SK-N-SH (cell line): ENCODE data around the gene KRT35. TPM values are rescaled to one million over a fixed set of nuclear protein-coding genes. Genes with fewer than 3 reads are reported as not detected.

ENCODE experiments used
- CTCF ChIA-PET: fragments of 300-600, 350-600 bp; formaldehyde crosslinking; extraction: SDS; loops from one replicate; lab custom pipeline; 2021; lab: Yijun Ruan, JAX
- POLR2A ChIA-PET: fragments of 350-600 bp; sonication (Branson Sonifier 250); formaldehyde crosslinking; extraction: SDS; loops from one replicate; lab custom pipeline; 2020; ENCODE audit warnings: antibody characterized with exemption, inconsistent platforms; lab: Yijun Ruan, JAX
- DNase-seq: peaks from one replicate; pipeline ENCODE4 v3.0.0; 2012
- H2AFZ ChIP-seq: fragments of 200-600 bp; sonication (generic); 2 replicates; pipeline ENCODE4 v1.8.1; 2016; ENCODE audit warnings: antibody characterized with exemption, mild to moderate bottlenecking, low read depth
- H3F3A ChIP-seq: fragments of 200-600 bp; sonication (generic); replicated peaks from 2 replicates; pipeline ENCODE3; 2016; ENCODE audit warnings: antibody characterized with exemption, mild to moderate bottlenecking; ENCODE audit not compliant: insufficient read depth
- H3K27ac ChIP-seq, 2 experiments: fragments of 200-500 bp in 1 of 2; fragments of 200-600 bp in 1 of 2; sonication (Bioruptor generic) in 1 of 2; sonication (generic), shearing (Covaris generic) in 1 of 2; 2 replicates each; pipeline versions ENCODE4 v1.5.1 to v1.6.1; 2014 to 2016; ENCODE audit warnings: low read depth in 2 of 2, inconsistent platforms in 1 of 2, low read length in 1 of 2, mild to moderate bottlenecking in 1 of 2, mixed read lengths in 1 of 2
- H3K27me3 ChIP-seq: fragments of 200-600 bp; sonication (generic), shearing (Covaris generic); 2 replicates; pipeline ENCODE4 v1.6.1; 2016; ENCODE audit warnings: mixed run types; ENCODE audit not compliant: insufficient read depth
- H3K36me3 ChIP-seq, 2 experiments: fragments of 200-500 bp in 1 of 2; fragments of 200-600 bp in 1 of 2; sonication (Bioruptor generic) in 1 of 2; sonication (generic) in 1 of 2; replicated peaks in 1 of 2; 2 replicates each; pipeline versions ENCODE3 to v1.5.1; 2014 to 2016; ENCODE audit warnings: low read length in 1 of 2, mild to moderate bottlenecking in 1 of 2; ENCODE audit not compliant: insufficient read depth in 2 of 2, control insufficient read depth in 1 of 2
- H3K4me1 ChIP-seq, 2 experiments: fragments of 200-500 bp in 1 of 2; fragments of 200-600 bp in 1 of 2; sonication (Bioruptor generic) in 1 of 2; sonication (generic), shearing (Covaris generic) in 1 of 2; 2 replicates each; pipeline versions ENCODE4 v1.5.1 to v1.6.1; 2014 to 2016; ENCODE audit warnings: low read depth in 1 of 2, low read length in 1 of 2, mixed run types in 1 of 2; ENCODE audit not compliant: insufficient read depth in 2 of 2, control insufficient read depth in 1 of 2
- H3K4me2 ChIP-seq: fragments of 200-600 bp; sonication (generic), shearing (Covaris generic); 2 replicates; pipeline ENCODE4 v1.6.1; 2017; ENCODE audit warnings: mixed run types
- H3K4me3 ChIP-seq, 2 experiments: fragments of 200-500 bp in 1 of 2; fragments of 200-600 bp in 1 of 2; sonication (Bioruptor generic) in 1 of 2; sonication (generic), shearing (Covaris generic) in 1 of 2; 2 replicates each; pipeline versions ENCODE4 v1.5.1 to v1.8.1; 2014 to 2016; ENCODE audit warnings: low read depth in 2 of 2, inconsistent platforms in 1 of 2, low read length in 1 of 2, mild to moderate bottlenecking in 1 of 2, mixed read lengths in 1 of 2, moderate library complexity in 1 of 2
- H3K79me2 ChIP-seq: fragments of 200-600 bp; sonication (generic); 2 replicates; pipeline ENCODE4 v1.8.1; 2017; ENCODE audit warnings: mild to moderate bottlenecking; ENCODE audit not compliant: insufficient read depth
- H3K9ac ChIP-seq: fragments of 200-600 bp; sonication (generic); 2 replicates; pipeline ENCODE4 v1.6.1; 2017; ENCODE audit warnings: mixed run types
- H3K9me2 ChIP-seq: fragments of 200-600 bp; sonication (generic); 2 replicates; pipeline ENCODE4 v1.6.1; 2017; ENCODE audit warnings: mixed run types
- H3K9me3 ChIP-seq: fragments of 200-600 bp; sonication (generic); 2 replicates; pipeline ENCODE4 v1.6.1; 2017; ENCODE audit warnings: mixed run types, mild to moderate bottlenecking, moderate library complexity
- H4K20me1 ChIP-seq: fragments of 200-600 bp; sonication (generic); 2 replicates; pipeline ENCODE4 v1.6.1; 2017; ENCODE audit warnings: mild to moderate bottlenecking, mixed run types; ENCODE audit not compliant: insufficient read depth
- CHD2 ChIP-seq: fragments of 150-350 bp; IDR thresholded peaks from 2 replicates; pipeline ENCODE4 v1.6.1; 2018; ENCODE audit warnings: low read length; ENCODE audit not compliant: partially characterized antibody
- ELF1 ChIP-seq: IDR thresholded peaks from 2 replicates; pipeline ENCODE4 v1.4.0; 2012
- EZH2phosphoT487 ChIP-seq: fragments of 200-600 bp; sonication (generic); IDR thresholded peaks from 2 replicates; pipeline ENCODE4 v1.6.1; 2017; ENCODE audit warnings: low read depth, mixed run types, mild to moderate bottlenecking, antibody characterized with exemption, moderate library complexity, borderline replicate concordance
- GABPA ChIP-seq: IDR thresholded peaks from 2 replicates; pipeline ENCODE4 v1.4.0; 2012; ENCODE audit warnings: low read depth, mild to moderate bottlenecking
- MXI1 ChIP-seq: IDR thresholded peaks from 2 replicates; pipeline ENCODE4 v1.6.1; 2012; ENCODE audit warnings: mild to moderate bottlenecking, low read depth, low read length, improper control_type of control experiment
- NRF1 ChIP-seq: IDR thresholded peaks from 2 replicates; pipeline ENCODE4 v1.6.1; 2012; ENCODE audit warnings: low read depth, mild to moderate bottlenecking, low read length
- POLR2AphosphoS5 ChIP-seq: IDR thresholded peaks from 2 replicates; pipeline ENCODE4 v1.6.1; 2012; ENCODE audit warnings: low read depth, low read length
- RFX5 ChIP-seq: IDR thresholded peaks from 2 replicates; pipeline ENCODE4 v1.6.1; 2012; ENCODE audit warnings: mild to moderate bottlenecking, improper control_type of control experiment, low read length
- RXRA ChIP-seq: IDR thresholded peaks from 2 replicates; pipeline ENCODE4 v1.4.0; 2012; ENCODE audit warnings: low read depth, mild to moderate bottlenecking, borderline replicate concordance
- TEAD4 ChIP-seq: IDR thresholded peaks from 2 replicates; pipeline ENCODE4 v1.4.0; 2012; ENCODE audit warnings: mild to moderate bottlenecking, borderline replicate concordance; ENCODE audit not compliant: insufficient read depth
- YY1 ChIP-seq: IDR thresholded peaks from 2 replicates; pipeline ENCODE4 v1.4.0; 2012; ENCODE audit warnings: low read depth, mild to moderate bottlenecking
- WGBS: methylation state at CpG from one replicate; pipeline ENCODE4 v1.1.6; 2017; ENCODE audit warnings: low lambda C conversion rate; 5-methylcytosine and 5-hydroxymethylcytosine counted together
- polyA plus RNA-seq, 3 experiments: library from polyadenylated mRNA; depleted of rRNA; stranded (reverse); fragments of >200 nt; gene quantifications; 2 replicates each; pipeline ENCODE4 v1.2.3, GENCODE V29; 2012
- TF ChIP-seq, protein P1 (sequence below): fragments of 150-350 bp; IDR thresholded peaks from 2 replicates; pipeline ENCODE4 v1.6.1; 2016; ENCODE audit warnings: mild to moderate bottlenecking, low read depth, low read length
- TF ChIP-seq, protein P2 (sequence below): fragments of 150-350 bp; IDR thresholded peaks from 2 replicates; pipeline ENCODE4 v1.6.1; 2017; ENCODE audit warnings: antibody characterized with exemption, low read length, low read depth, borderline replicate concordance
- TF ChIP-seq, protein P3 (sequence below): IDR thresholded peaks from 2 replicates; pipeline ENCODE4; 2012
- TF ChIP-seq, protein P4 (sequence below): IDR thresholded peaks from 2 replicates; pipeline ENCODE4 v1.4.0; 2012; ENCODE audit warnings: low read depth, borderline replicate concordance
- TF ChIP-seq, protein P5 (sequence below): IDR thresholded peaks from 2 replicates; pipeline ENCODE4 v1.4.0; 2012; ENCODE audit warnings: low read depth

KRT35 gene
- polyA plus RNA-seq, 1 of the 3 experiments (the other 2 are of a cell fraction) = not detected

DNA sequence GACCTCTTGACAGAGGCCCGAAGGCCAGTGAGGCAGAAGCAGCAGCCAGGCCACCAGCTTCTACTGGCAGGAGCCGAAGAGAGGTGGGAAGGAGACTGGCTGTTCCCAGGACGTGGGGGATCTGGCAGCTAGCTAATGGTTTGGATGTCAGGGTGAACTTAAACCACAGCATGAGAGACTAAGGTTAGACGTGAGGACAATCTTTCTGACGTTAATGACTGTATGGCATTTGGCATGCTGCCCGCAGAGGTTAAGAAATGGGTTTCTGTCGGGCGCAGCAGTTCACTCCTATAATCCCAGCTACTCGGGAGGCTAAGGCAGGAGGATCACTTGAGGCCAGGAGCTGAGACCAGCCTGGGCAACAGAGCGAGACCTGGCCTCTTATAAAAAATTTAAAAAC lies 30.8 kb upstream of the KRT35 start:
- Histone ChIP-seq H3K4me3 (no peak overlapping the region), H3K9me3 (no peaks in the 10 kb centered on the region), H3K27me3 (no peaks in the 10 kb centered on the region), H3F3A (no peaks in the 10 kb centered on the region), H2AFZ (no peak overlapping the region), H4K20me1 (no peaks in the 10 kb centered on the region)
- POLR2A ChIA-PET = interaction anchor here (0.6 kb wide), 1 partner anchor 10 kb away, joined by 3 read pairs; no protein-coding TSS in a partner anchor
- WGBS = 86% methylated on average over 10 of the region's 10 CpGs
- TF ChIP-seq, protein P1, sequence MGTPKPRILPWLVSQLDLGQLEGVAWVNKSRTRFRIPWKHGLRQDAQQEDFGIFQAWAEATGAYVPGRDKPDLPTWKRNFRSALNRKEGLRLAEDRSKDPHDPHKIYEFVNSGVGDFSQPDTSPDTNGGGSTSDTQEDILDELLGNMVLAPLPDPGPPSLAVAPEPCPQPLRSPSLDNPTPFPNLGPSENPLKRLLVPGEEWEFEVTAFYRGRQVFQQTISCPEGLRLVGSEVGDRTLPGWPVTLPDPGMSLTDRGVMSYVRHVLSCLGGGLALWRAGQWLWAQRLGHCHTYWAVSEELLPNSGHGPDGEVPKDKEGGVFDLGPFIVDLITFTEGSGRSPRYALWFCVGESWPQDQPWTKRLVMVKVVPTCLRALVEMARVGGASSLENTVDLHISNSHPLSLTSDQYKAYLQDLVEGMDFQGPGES = no peak
- TF ChIP-seq, protein P2, sequence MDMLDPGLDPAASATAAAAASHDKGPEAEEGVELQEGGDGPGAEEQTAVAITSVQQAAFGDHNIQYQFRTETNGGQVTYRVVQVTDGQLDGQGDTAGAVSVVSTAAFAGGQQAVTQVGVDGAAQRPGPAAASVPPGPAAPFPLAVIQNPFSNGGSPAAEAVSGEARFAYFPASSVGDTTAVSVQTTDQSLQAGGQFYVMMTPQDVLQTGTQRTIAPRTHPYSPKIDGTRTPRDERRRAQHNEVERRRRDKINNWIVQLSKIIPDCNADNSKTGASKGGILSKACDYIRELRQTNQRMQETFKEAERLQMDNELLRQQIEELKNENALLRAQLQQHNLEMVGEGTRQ = no peak
- TF ChIP-seq, protein P3, sequence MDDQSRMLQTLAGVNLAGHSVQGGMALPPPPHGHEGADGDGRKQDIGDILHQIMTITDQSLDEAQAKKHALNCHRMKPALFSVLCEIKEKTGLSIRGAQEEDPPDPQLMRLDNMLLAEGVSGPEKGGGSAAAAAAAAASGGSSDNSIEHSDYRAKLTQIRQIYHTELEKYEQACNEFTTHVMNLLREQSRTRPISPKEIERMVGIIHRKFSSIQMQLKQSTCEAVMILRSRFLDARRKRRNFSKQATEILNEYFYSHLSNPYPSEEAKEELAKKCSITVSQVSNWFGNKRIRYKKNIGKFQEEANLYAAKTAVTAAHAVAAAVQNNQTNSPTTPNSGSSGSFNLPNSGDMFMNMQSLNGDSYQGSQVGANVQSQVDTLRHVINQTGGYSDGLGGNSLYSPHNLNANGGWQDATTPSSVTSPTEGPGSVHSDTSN = no peak
- TF ChIP-seq, protein P4, sequence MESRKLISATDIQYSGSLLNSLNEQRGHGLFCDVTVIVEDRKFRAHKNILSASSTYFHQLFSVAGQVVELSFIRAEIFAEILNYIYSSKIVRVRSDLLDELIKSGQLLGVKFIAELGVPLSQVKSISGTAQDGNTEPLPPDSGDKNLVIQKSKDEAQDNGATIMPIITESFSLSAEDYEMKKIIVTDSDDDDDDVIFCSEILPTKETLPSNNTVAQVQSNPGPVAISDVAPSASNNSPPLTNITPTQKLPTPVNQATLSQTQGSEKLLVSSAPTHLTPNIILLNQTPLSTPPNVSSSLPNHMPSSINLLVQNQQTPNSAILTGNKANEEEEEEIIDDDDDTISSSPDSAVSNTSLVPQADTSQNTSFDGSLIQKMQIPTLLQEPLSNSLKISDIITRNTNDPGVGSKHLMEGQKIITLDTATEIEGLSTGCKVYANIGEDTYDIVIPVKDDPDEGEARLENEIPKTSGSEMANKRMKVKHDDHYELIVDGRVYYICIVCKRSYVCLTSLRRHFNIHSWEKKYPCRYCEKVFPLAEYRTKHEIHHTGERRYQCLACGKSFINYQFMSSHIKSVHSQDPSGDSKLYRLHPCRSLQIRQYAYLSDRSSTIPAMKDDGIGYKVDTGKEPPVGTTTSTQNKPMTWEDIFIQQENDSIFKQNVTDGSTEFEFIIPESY = no peak
- no peak for TF ChIP-seq MXI1
- no peak for TF ChIP-seq ELF1
- TF ChIP-seq YY1 = no peak
- TF ChIP-seq, protein P5, sequence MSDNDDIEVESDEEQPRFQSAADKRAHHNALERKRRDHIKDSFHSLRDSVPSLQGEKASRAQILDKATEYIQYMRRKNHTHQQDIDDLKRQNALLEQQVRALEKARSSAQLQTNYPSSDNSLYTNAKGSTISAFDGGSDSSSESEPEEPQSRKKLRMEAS = no peak
- TF ChIP-seq, all 33 proteins: peak for 0
- H3K4me1 ChIP-seq = peaks cover 0 to 3% of the 10 kb centered on the region in 2 experiments; a peak in 1 of 4 replicates
- H3K79me2 ChIP-seq = no peaks in the 10 kb centered on the region
- no peak for DNase-seq
- no peak overlapping the region for H3K4me2 ChIP-seq
- no peaks in the 10 kb centered on the region for H3K9me2 ChIP-seq
- no peak overlapping the region for H3K27ac ChIP-seq
- no peaks in the 10 kb centered on the region for H3K36me3 ChIP-seq
- CTCF ChIA-PET = interaction anchor here (0.8 to 1.6 kb wide), 3 partner anchors 16 to 38 kb away, joined by 3 to 8 read pairs (median 3); partner anchors contain the start of gene KRT35
- no peak overlapping the region for H3K9ac ChIP-seq

DNA sequence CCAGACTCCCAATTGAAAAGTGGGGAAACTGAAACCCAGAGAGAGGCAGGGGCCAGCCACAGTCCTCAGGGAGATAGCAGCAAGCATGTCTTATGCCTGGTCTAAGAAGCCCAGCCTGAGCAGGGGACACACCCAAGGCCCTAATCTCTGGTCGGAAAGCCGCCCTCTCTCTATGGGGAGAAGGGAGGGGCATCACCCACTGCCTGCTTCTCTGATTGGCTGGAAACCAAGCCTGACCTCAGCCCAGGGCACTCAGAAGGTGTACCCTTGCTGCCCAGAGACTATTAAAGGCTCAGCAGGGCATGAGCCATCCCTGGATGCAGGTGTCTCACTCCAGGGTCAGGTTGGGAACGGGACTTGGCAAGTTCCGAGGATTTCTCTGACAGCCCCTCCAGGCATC lies 30.2 kb upstream of the KRT35 start:
- TF ChIP-seq ELF1 (no peak), RFX5 (no peak), GABPA (no peak), RXRA (no peak), NRF1 (no peak), YY1 (no peak), EZH2phosphoT487 (no peak), CHD2 (no peak), POLR2AphosphoS5 (no peak), TEAD4 (no peak)
- TF ChIP-seq, protein P4 = no peak
- TF ChIP-seq, protein P2 = no peak
- TF ChIP-seq, all 33 proteins: peak for 0
- H3K9ac ChIP-seq = no peak overlapping the region
- H3K4me3 ChIP-seq = no peak overlapping the region
- ChIA-PET POLR2A (no interaction called here), CTCF (interaction anchor here (1.0 to 6.3 kb wide), 3 partner anchors 8 to 38 kb away, joined by 3 to 48 read pairs (median 4); partner anchors contain the start of gene KRT15)
- H3K4me2 ChIP-seq = no peak overlapping the region
- H3K9me2 ChIP-seq = no peaks in the 10 kb centered on the region
- H3K36me3 ChIP-seq = no peaks in the 10 kb centered on the region
- no peaks in the 10 kb centered on the region for H4K20me1 ChIP-seq
- no peak for DNase-seq
- peaks cover 0 to 3% of the 10 kb centered on the region in 2 experiments; a peak in 1 of 4 replicates for H3K4me1 ChIP-seq
- H3K27me3 ChIP-seq = no peaks in the 10 kb centered on the region
- 100% methylated on average over 1 of the region's 4 CpGs for WGBS
- no peaks in the 10 kb centered on the region for H3F3A ChIP-seq
- H3K9me3 ChIP-seq = no peaks in the 10 kb centered on the region
- H3K79me2 ChIP-seq = no peaks in the 10 kb centered on the region
- no peak overlapping the region for H2AFZ ChIP-seq
- H3K27ac ChIP-seq = no peak overlapping the region
